ENCODE data around the gene PYY. TPM values are rescaled to one million over a fixed set of nuclear protein-coding genes. Genes with fewer than 3 reads are reported as not detected.

The PYY gene
- polyA plus RNA-seq, 1 donor: not detected

GRCh38 chr17:43914451-43914850, 39.3 kb downstream of the PYY start:
- DNase-seq: no peak

- DNase-seq: no peak
Measured at GRCh38 chr17:43913584-43913983, 40.2 kb downstream of the PYY start.

GRCh38 chr17:43912635-43913304, 41.0 kb downstream of the PYY start:
- no peak for DNase-seq

GRCh38 chr17:43911904-43912303, 41.8 kb downstream of the PYY start:
- no peak for DNase-seq

GRCh38 chr17:43909537-43910231, 44.1 kb downstream of the PYY start:
- DNase-seq: no peak

GRCh38 chr17:43907998-43908721, 45.6 kb downstream of the PYY start:
- DNase-seq: peak; percentile 85

GRCh38 chr17:43907425-43907981, 46.2 kb downstream of the PYY start, which contains the start of gene MPP2:
TSS of gene MPP2 (minus strand) at chr17:43907536. CDS start at chr17:43904460, 3,076 bp downstream.
- peak; percentile 91 for DNase-seq

GRCh38 chr17:43906951-43907424, 46.8 kb downstream of the PYY start:
- DNase-seq: no peak

GRCh38 chr17:43905985-43906852, 47.5 kb downstream of the PYY start:
- peak; percentile 86 for DNase-seq

GRCh38 chr17:43905400-43905984, 48.2 kb downstream of the PYY start:
- no peak for DNase-seq

Other genes with a start within 250 kb of the PYY start
- gene SOST, start 195.1 kb downstream of the PYY start, polyA plus RNA-seq (ENCODE audit: insufficient read length): not detected
- gene DUSP3, start 175.0 kb downstream of the PYY start, polyA plus RNA-seq (ENCODE audit: insufficient read length): 81.0 TPM
- gene CFAP97D1, start 173.5 kb downstream of the PYY start, polyA plus RNA-seq (ENCODE audit: insufficient read length): not detected
- 5.8 TPM for gene MPP3, start 120.8 kb downstream of the PYY start, polyA plus RNA-seq (ENCODE audit: insufficient read length)
- 3.3 TPM for gene CD300LG, start 106.8 kb downstream of the PYY start, polyA plus RNA-seq (ENCODE audit: insufficient read length)
- 2.2 TPM for gene MPP2, start 46.4 kb downstream of the PYY start, polyA plus RNA-seq (ENCODE audit: insufficient read length)
- not detected for gene PPY, start 11.5 kb downstream of the PYY start, polyA plus RNA-seq (ENCODE audit: insufficient read length)
- gene NAGS, start 50.7 kb upstream of the PYY start, polyA plus RNA-seq (ENCODE audit: insufficient read length): 0.19 TPM
- gene TMEM101, start 61.0 kb upstream of the PYY start, polyA plus RNA-seq (ENCODE audit: insufficient read length): 33.1 TPM
- gene LSM12, start 112.7 kb upstream of the PYY start, polyA plus RNA-seq (ENCODE audit: insufficient read length): 23.3 TPM
- 39.3 TPM for gene G6PC3, start 116.8 kb upstream of the PYY start, polyA plus RNA-seq (ENCODE audit: insufficient read length)
- 64.6 TPM for gene HDAC5, start 169.7 kb upstream of the PYY start, polyA plus RNA-seq (ENCODE audit: insufficient read length)
- 2.7 TPM for gene HROB, start 188.0 kb upstream of the PYY start, polyA plus RNA-seq (ENCODE audit: insufficient read length)
- 26.9 TPM for gene ASB16, start 216.8 kb upstream of the PYY start, polyA plus RNA-seq (ENCODE audit: insufficient read length)
- gene TMUB2, start 233.0 kb upstream of the PYY start, polyA plus RNA-seq (ENCODE audit: insufficient read length): 58.1 TPM
- 59.5 TPM for gene ATXN7L3, start 245.9 kb upstream of the PYY start, polyA plus RNA-seq (ENCODE audit: insufficient read length)